ENCODE results near the gene GNA12.
"Not testable (repeated sequence)": the region's sequence is repeated elsewhere in the genome, so short reads cannot be mapped to it uniquely, and the experiment has no call there.

Gene GNA12

DNA sequence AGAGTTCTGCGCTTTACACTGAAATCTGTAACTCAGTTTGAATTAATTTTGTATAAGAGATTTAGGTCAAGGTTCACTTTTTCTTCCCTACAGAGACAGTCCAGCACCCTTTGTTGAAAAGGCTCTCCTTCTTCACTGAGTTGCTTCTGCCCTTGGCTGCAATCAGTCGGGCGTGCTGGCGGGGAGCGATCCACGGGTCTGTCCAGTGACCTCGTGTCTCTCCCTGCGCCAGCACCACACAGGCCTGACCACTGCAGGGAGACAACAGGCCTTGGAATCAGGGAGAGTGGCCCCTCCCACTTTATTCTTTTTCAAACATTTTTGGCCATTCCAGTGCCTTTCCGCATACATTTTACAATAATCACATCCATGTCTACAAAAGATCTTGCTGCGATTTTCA lies 89.2 kb downstream of the GNA12 start:
- DNase-seq (ENCODE audit: insufficient read length, low spot score): no peak
- FAIRE-seq: no peak
- TF ChIP-seq, protein P1, sequence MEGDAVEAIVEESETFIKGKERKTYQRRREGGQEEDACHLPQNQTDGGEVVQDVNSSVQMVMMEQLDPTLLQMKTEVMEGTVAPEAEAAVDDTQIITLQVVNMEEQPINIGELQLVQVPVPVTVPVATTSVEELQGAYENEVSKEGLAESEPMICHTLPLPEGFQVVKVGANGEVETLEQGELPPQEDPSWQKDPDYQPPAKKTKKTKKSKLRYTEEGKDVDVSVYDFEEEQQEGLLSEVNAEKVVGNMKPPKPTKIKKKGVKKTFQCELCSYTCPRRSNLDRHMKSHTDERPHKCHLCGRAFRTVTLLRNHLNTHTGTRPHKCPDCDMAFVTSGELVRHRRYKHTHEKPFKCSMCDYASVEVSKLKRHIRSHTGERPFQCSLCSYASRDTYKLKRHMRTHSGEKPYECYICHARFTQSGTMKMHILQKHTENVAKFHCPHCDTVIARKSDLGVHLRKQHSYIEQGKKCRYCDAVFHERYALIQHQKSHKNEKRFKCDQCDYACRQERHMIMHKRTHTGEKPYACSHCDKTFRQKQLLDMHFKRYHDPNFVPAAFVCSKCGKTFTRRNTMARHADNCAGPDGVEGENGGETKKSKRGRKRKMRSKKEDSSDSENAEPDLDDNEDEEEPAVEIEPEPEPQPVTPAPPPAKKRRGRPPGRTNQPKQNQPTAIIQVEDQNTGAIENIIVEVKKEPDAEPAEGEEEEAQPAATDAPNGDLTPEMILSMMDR (IDR thresholded peaks at IDR 0.05; ENCODE audit: insufficient read depth, missing control alignments): no peak

DNA sequence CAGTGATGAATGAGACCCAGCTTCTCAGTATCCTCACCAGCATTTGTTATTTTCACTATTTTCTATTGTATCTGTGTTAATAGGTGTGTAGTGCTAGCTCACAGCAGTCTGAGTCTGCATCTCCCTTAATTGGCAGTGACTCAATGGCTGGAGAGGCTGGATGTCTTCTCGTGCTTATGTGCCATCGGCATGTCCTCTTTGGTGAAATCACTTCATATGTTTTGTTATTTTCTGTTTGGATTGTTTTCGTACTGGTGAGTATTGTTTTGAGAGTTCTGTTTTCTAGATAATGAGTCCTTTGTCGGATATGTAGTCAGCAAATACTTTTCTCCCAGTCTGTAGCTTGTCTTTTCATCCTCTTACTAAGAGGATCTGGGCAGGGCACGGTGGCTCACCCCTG lies 90.0 kb downstream of the GNA12 start:
- no peak for FAIRE-seq

DNA sequence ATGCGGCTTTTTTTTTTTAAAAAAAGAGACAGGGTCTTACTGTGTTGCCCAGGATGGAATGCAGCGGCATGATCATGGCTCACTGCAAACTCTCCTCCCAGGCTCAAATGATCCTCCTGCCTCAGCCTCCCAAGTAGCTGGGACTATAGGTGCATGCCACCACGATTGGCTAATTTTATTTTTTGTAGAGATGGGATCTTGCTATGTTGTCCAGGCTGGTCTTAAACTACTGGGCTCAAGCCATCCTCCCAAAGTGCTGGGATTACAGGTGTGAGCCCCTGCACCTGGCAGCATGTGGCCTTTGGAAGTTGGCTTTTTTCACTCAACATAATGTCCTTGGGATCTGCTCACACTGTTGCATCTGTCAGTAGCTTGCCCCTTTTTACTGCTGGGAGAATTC lies 91.0 kb downstream of the GNA12 start:
- DNase-seq (ENCODE audit: insufficient read length, low spot score): no peak
- TF ChIP-seq, protein P1 (IDR thresholded peaks at IDR 0.05; ENCODE audit: insufficient read depth, missing control alignments): no peak
- FAIRE-seq: no peak

More for the DNA sequence above, 90.0 kb downstream of the GNA12 start:
- no peak for DNase-seq (ENCODE audit: insufficient read length, low spot score)
- TF ChIP-seq, protein P1 (IDR thresholded peaks at IDR 0.05; ENCODE audit: insufficient read depth, missing control alignments): no peak

DNA sequence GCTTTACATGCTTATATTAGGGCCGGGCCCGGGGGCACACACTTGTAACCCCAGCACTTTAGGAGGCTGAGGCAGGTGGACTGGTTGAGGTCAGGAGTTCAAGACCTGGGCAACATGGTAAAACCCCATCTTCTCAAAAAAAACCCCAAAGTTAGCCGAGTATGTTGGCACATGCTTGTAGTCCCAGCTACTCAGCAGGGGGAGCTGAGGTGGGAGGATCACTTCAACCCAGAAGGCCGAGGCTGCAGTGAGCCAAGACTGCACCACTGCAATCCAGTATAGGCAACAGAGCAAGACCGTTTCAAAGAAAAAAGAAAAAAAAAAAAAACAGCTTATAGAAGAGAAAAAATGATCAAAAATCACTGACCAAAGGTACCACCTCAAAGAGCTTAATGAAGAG lies 93.0 kb downstream of the GNA12 start:
- FAIRE-seq (no peak), DNase-seq (ENCODE audit: insufficient read length, low spot score) (no peak)
- TF ChIP-seq, protein P1 (IDR thresholded peaks at IDR 0.05; ENCODE audit: insufficient read depth, missing control alignments): no peak

DNA sequence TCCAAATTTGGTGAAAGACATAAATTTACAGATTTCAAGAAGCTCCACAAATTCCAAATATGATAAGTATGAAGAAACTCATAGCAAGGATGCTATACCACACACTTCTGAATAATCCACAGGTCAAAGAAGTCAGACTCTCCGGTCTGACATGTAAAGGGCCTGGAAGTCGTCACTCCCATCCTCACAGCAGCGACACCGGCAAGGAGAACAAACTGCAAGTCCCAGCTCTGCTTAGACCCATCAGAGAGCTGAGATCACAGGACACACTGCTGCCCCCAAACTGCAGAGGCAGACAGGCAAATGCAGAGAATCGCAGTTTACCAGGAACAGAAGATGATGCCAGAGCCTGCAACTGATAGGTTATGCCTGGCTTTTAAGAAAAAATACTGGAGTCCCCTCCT lies 94.1 kb downstream of the GNA12 start:
- TF ChIP-seq, protein P1 (IDR thresholded peaks at IDR 0.05; ENCODE audit: insufficient read depth, missing control alignments): no peak
- DNase-seq (ENCODE audit: insufficient read length, low spot score) (no peak), FAIRE-seq (no peak)

DNA sequence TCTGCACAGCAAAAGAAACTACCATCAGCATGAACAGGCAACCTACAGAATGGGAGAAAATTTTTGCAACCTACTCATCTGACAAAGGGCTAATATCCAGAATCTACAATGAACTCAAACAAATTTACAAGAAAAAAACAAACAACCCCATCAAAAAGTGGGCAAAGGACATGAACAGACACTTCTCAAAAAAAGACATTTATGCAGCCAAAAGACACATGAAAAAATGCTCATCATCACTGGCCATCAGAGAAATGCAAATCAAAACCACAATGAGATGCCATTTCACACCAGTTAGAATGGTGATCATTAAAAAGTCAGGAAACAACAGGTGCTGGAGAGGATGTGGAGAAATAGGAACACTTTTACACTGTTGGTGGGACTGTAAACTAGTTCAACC lies 95.4 kb downstream of the GNA12 start:
- not testable (repeated sequence) for DNase-seq (ENCODE audit: insufficient read length, low spot score); FAIRE-seq

DNA sequence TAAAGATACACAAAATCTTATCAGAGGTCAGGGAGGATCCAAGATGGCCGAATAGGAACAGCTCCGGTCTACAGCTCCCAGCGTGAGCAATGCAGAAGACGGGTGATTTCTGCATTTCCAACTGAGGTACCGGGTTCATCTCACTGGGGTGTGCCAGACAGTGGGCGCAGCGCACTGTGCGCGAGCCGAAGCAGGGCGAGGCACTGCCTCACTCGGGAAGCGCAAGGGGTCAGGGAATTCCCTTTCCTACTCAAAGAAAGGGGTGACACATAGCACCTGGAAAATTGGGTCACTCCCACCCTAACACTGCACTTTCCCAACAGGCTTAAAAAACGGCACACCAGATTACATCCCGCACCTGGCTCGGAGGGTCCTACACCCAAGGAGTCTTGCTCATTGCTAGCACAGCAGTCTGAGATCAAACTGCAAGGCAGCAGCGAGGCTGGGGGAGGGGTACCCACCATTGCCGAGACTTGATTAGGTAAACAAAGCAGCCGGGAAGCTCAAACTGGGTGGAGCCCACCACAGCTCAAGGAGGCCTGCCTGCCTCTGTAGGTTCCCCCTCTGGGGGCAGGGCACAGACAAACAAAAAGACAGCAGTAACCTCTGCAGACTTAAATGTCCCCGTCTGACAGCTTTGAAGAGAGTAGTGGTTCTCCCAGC lies 100.5 kb downstream of the GNA12 start:
- DNase-seq (ENCODE audit: insufficient read length, low spot score); FAIRE-seq: not testable (repeated sequence)

DNA sequence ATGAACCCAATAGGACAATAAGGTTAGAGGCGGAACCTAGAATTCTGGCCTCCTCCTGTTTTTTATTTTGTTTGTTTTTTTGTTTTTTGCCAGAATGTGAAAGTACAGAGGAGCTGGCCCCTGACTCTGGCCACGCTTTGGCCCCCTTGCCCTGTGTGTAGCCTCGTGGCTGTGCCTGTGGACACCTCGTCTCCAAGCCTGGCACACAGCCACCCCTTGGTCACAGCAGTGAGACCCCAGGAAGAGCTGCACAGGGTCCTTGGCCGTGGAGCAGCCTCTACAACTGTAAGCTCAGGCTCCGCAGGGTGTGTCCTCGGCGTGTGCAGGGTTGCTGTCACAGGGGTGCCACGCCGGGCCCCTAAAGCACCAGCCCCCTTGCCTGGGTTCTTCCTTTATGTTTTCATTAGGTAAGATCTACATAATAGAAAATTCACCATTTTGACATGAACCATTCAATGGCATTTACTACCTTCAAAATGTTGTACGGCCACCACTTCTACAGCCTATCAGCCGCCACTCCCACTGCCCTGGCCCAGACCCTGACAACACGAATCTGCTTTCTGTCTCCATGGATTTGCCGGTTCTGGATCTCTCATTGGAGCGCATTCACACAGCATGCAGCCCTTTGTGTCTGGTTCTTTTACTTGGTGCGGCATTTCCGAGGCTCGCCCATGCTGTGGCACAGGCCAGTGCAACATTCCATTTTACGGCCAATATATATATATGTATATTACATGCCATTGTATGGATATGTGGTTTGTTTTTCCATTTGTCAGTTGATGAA lies 105.2 kb downstream of the GNA12 start:
- TF ChIP-seq, protein P1 (IDR thresholded peaks at IDR 0.05; ENCODE audit: insufficient read depth, missing control alignments): no peak
- FAIRE-seq (no peak), DNase-seq (ENCODE audit: insufficient read length, low spot score) (no peak)

Data from D721Med (cell line).